Hepatocyte (in vitro differentiated cells): ENCODE data around the gene NHERF1.

Experiments
- CTCF ChIP-seq: fragments of 200-600 bp; sonication (generic); IDR thresholded peaks from 2 replicates; pipeline ENCODE4 v1.5.1; 2016; ENCODE audit warnings: antibody characterized with exemption, mild to moderate bottlenecking; ENCODE audit not compliant: poor library complexity
- EZH2 ChIP-seq: fragments of 200-600 bp; sonication (generic); IDR thresholded peaks from 2 replicates; pipeline ENCODE4 v1.6.1; 2016; ENCODE audit warnings: antibody characterized with exemption, mild to moderate bottlenecking, borderline replicate concordance

GRCh38 chr17:74733365-74734122 is 14.9 kb upstream of the NHERF1 start:
- TF ChIP-seq CTCF = no peak
- no peak for TF ChIP-seq EZH2
